Measurements from ENCODE around the gene PDE6C.
"Not testable (repeated sequence)": the region's sequence is repeated elsewhere in the genome, so short reads cannot be mapped to it uniquely, and the experiment has no call there.

PDE6C gene

DNA sequence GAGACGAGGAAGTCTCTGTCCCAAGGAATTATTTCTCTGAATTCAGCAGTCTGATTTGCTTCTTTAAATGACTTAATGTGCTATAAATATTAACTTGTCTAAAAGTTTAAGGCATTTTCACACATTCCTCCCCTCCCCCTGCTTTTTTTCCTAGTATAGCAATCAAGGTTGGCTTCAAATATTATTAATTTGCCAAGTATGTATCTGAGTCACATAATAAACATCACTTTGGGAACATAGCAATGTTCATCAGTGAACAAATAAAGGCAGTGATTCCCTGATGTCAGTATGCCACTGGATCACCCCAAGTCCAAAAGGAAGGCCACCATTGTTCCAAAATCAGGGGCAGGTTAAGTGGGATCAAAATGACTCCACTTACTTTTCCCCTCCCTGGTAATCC lies 40.5 kb downstream of the PDE6C start:
- no peak for DNase-seq

DNA sequence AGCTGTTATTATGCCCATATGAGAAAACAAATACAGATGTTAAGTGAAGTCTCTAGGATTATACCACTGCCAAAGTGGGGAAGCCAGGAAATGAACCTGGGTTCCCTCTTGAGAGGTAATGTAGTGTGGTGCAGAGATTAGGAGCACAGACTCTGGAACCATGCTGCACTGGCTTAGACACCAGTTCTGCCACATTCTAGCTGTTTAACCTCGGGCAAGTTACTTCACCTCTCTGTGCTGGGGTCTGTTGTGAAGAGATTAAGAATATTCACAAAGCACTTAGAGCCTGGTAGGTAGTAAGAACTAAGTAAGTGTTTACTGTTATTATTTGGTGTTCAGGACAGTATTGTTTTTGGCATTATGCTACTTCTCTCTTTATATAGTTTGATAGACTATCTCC lies 41.9 kb downstream of the PDE6C start:
- DNase-seq: no peak

DNA sequence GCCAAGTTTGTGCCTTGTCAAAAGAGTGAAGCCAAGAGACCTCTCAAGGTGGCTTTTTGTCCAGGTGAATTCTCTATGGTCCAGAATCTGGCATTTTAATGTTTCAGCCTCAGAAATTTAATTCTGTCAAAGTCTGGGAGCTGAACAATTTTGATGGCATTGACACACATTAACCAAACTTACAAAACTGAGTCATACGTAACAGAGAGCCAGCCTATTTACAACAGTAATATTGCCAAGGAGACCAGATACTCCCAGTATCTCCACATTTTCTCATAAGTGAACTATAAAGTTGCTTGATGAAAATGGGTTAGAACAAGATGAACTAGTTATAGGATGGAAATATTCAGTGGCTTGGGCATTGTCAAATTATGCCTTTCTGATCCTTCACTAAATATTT lies 43.8 kb downstream of the PDE6C start:
- no peak for DNase-seq

DNA sequence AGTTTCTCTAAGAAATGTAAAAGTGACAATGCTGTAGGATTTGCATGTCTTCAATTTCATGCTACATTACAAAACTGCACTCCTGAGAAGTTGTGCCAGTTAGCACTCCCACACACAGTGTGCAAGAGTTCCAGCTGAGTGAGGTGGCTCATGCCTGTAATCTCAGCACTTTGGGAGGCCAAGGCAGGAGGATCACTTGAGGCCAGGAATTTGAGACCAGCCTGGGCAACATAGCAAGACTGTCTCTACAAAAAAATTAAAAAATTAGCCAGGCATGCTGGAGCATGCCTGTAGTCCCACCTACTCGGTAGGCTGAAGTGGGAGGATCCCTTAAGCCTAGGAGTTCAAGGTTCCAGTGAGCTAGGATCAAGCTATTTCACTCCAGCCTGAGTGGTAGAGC lies 45.4 kb downstream of the PDE6C start:
- no peak for DNase-seq

DNA sequence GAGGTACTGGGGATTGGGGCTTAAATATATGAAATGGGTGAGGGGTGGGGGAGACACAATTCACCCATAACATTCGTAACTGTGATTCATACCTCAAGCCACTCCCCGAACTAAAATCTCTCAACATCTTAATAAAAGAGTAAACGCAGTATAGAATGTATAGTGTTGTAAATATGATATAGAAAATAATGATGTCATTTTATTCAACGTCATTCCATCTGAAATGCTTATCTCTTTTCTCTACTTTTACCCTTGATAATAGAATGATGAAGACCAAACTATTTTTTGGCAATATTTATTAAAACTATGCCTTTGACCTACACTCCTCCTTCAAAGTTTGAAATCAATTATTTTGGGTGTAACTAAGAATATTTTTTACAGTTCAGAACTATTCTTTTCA lies 53.7 kb downstream of the PDE6C start:
- DNase-seq: no peak

DNA sequence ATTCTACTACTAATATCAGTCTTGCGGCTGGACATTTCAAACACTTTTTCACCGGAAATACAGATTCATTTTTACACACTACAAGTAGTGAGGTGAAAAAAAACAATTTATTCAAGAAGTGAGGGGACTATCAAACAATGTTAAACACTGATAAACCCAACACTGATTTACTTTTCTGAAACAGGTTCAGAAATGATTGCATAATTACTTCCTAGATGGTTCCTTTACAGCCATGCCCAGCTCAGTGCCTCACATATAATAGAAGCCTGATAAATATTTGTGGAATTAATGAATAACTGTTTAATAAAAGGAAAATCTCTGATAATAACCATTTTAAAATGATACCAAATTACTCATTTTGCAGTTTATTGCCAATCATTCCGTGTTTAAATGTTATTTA lies 55.5 kb downstream of the PDE6C start:
- DNase-seq: no peak

DNA sequence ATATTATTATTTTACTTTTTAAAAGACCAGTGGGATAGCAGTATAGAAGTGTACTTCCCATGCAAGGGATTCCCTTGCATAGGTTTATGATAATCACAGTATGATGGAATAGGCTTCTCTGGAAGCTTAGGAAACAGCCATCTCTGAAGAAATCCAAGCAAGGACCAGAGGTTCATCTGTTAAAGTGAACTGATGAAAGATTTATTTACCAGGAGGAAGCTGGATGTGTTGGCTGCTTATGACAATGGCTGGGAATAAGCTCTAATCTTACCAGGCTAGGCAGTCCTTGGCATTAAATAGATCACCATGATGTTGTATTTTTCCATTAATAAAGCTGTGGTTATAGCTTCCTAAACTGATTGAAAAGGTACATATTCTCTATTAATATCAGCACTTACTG lies 58.0 kb downstream of the PDE6C start:
- DNase-seq: no peak

DNA sequence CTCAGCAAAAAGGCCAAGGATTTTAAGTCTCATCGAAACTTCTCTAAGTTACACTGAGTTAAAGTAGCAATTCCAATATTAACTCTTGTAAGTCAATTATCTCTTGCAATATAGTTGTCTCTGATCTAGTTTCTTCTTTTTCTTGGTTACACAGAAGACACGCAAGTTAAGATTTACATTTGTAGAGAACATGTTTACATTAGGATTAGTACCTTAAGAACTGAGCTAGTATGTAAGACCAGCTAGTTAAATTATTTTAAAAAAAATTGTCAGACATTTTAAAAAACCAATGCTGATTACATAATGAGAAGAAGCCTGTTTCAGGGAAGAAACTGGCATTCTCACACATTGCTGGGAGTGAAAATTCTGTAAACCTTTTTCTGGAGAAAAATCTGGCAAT lies 58.7 kb downstream of the PDE6C start:
- DNase-seq: no peak

DNA sequence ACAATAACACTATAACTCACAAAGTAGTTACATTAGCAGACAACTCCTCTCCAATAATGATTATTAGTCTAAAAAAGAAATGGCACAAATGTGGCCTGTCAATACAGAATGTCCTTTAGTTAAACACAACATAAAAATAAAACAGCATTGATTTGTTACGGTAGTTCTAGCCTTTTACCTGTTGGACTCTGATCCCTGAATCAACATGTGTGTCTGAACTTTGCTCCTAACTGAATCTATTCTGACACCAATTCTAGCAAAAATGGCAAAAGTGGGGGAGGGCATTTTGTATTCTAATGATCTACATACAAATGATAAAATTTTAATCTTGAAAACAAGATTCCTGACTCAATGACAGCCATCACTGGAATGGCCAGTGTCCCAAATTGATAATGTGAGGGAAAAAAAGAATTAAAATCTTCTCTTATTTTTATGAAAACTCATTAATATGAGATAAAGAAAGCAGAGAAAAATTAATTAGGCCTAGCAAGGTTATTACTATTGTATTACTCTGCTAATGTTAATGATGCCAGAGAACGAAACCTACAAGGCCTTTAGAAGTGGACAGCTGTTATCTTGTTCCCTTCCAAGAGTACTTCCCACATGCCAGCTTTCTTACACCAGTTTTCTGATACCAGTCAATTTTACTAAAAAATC lies 59.8 kb downstream of the PDE6C start:
- no peak for DNase-seq

DNA sequence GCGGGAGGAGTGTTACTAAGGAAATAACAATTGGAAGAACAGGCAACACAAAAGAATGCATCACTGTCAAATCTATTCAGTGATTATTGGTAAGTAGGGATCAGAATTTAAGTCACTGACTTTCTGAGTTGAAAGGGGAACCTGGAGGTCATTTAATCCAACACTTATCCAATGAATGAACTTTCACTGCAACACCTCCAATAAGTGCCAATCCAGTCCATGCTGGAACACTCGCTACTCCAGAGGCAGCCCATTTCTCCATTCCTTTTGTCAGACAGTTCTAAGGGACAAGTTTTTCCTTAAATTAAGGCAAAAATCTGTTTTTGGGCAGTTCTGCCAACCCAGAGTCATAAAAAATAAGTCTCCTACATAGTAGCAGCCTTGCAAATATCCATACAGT lies 60.6 kb downstream of the PDE6C start:
- DNase-seq: no peak

DNA sequence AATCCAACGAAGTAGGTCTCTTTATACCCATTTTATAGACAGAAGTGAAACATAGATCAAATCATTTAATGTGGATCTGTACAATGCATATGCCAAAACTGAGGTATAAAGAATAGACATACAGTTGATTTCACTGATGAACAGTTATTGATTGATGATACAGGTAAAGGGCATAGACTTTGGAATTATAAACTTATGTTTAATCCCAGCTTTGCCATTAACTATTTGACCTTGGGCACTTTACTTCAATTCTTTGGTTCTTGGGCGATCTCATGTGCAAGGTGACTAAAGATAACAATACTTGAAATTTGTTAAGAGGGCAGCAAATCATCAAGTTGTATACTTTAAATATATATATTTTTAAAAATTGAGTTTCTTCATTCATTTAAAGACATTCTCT lies 61.5 kb downstream of the PDE6C start:
- DNase-seq: no peak

DNA sequence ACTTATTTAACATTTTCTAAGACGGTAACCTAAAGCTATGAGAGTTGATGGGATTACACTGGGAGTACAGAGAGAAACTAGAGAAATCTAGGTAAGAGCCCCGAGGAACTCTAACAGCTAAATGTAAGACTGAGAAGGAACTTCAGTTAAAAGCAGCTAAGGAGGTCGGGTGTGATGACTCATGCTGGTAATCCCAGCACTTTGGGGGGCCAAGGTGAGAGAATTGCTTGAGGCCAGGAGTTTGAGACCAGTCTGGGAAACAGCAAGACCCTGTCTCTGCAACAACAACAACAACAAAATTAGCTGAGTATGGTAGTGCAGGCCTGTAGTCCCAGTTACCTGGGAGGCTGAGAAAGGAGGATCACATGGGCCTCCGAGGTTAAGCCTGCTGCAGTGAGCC lies 66.0 kb downstream of the PDE6C start:
- DNase-seq: no peak

DNA sequence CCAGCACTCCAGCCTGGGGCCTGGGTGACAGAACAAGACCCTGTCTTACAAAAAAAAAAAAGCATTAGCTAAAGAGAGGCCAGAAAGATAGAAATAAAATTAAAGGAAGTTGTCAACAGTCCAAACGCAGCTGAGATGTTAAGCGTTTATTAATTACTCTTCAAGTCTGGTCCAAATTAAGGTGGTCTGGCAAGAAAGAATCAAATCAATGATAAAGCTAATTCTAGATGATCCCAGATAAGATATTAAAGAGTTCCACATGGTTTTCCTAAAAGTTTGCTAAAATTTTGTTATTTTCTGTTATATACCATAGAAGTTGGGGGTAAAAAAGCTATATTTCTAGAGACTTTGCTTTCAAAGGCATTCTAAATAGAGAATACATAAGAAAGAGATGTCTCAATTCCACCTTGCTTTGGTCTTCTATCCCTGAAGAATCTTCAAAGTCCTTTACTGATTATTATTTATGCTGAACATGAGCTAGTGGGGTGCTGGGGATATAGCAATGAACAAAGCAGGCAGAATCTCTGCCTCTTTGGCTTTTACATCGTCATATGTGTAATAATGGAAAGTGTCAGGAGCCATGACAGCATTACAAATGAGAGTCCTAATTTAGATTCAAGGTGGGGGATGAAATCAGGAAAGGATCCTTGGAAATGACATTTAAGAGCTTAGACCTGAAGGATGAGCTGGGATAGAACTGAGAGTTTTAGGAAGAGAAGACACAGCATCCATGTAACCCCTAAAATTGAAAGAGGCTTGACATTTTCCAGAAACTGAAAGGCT lies 66.7 kb downstream of the PDE6C start:
- DNase-seq: no peak

DNA sequence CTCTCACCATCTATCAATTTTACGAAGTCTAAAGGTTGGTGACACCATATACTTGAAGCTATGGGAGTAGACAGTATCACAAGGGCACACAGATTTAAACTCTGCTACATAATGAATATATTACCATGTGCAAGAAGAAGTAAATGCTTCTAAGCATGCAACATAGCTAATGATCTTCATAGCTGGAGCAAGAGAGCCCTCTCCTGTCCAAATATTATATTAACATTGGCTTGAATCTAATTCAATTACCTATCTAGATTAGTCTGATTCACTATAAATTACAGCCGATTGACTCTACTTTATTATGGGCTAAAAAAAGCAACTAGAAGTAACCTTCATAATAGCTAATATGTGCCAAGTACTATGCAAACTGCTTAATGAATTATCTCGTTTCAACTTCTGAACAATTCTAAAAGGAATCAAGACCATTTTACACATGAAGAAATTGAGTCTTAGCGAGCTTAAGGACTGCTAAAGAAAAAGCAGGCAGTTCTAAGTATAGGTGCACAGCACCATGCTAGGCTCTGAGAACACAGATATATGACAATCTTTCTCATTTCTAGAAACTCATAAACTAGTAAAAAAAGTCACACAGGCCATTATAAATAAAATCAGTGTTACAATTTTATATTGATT lies 68.2 kb downstream of the PDE6C start:
- DNase-seq: no peak

DNA sequence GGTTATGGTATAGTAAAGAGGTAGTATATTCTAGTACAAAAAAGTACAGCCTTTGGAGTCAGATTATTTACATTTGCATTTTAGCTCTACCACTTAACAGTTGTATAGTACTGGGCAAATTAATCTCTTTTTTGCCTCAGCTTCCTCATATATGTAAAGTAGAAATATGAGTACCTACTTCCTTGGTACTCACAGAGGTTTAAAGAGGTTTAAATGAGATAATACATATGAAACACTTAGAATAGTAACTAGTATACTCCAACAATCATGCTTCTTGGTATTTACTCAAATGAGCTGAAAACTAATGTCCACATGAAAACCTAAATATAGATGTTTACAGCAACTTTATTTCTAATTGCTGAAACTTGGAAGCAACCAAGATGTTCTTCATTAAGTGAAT lies 75.4 kb downstream of the PDE6C start:
- no peak for DNase-seq

DNA sequence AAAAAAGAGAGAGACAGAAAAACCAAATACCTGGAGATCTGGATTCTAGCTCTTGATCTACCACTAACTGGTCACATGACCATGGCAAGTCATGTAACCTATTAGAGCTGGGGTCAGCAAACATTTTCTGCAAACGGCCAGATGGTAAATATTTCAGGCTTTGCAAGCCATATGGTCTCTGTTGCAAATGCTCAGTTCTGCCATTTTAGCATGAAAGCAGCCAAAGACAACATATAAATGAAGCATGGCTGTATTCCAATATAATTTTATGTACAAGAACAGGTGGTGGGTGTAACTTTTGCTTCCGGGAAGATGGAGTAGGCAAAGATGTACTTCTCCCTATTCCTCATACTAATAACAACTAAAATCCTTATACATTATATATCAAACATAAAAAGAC lies 83.4 kb downstream of the PDE6C start:
- no peak for DNase-seq

DNA sequence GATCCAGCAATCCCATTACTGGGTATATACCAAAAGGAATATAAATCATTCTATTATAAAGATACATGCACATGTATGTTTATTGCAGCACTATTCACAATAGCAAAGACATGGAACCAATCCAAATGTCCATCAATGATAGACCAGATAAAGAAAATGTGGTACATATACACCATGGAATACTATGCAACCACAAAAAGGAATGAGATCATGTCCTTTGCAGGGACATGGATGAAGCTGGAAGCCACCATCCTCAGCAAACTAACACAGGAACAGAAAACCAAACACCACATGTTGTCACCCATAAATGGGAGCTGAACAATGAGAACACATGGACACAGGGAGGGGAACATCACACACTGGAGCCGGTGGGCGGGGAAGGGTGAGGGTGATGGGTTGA lies 84.2 kb downstream of the PDE6C start:
- DNase-seq: not testable (repeated sequence)

DNA sequence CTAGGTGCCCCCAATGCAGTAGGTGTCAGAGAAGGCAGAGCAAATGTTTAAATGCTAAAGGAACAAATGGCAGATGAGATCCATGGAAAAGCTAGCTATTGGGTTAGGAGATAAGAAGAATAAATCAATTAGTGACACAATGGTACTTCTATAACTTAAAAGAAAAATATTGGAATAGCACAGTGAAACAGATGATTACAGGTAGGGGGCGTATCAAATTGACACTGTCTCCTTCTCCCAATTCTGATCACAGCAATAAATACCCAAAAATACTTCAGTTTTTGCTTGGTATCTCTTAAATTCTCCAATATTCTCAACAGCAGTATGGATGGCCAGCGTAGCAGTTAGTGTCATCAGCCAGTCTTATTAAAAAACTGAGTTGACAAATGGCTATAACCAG lies 84.9 kb downstream of the PDE6C start:
- DNase-seq: no peak

DNA sequence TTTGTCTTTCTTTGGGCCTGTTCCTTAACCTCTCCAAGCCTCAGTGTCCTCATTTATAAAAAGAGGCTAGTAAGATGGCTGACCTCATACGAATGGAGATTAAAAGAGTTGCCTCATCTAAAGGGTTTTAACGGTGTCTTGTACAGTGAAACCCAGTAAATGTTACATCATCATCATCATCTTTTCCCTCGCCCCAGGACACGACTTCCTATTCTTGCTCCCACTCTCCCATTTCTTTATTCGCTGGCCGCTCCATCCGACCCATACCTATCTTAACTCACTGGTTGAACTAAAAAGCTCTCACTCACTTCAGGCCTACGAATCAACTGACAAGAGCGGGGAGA lies 89.5 kb downstream of the PDE6C start:
- no peak for DNase-seq

DNA sequence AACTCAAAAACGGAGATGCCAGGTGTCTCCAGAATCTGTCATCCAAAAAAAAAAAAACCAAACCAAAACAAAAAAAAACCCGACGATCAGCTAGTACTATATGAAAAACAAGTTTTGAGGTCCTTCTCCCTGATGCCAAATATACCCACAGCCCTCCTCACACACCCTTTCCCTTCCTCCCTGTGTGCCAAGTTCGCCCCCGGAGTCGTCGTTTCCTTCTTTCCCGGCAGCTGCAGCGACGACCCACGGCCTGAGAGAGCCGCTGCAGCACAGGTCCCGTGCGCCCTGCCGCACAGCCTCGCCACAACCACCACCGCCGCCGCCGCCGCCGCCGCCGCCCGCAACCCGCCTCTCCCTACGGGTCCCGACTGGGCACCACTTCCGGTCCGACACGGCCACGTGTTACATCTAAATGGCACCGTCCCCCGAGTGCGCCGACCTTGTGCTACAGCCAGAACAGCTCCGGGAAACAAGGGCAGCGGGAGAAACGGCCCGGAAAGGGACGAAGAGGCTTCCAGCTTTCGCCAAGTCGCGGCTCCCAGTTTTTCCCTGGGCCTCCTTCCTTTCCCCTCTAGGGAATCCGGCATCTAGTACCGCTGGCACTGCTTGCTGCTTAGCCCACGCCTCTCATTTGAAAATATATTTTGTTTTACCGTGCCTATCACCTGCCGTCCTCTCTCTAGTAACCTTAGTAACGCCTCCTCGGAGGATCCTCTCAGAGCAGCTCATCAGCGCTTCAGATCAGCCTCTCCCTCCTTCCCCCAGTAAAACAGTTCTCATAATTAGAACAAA lies 90.1 kb downstream of the PDE6C start, which contains the start of gene FRA10AC1:
Gene FRA10AC1, minus strand, starts transcription at position 383 of the 792 bp plus-strand sequence. CDS start 2,486 bp downstream, outside the sequence.
- DNase-seq: peak; percentile 81 to 91 (median 82)

DNA sequence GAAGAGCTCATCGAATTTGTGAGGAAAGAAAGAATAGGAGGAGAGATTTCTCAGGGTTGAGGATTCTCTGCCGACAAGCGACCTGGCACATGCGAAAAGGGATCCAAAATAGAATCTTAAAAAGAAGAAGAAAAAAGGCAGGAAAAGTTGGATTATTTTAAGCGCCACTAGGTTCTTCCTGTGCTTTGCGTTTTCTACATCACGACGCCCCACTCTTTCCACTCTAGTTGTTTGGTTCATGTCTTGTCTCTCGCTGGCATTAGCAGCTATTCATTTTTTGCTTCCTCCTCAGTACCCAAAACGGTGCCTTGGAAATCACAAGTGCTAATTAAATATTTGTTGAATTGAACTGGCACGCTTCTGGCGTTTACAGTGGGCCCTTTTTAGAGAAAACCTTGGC lies 90.7 kb downstream of the PDE6C start:
- DNase-seq: no peak

DNA sequence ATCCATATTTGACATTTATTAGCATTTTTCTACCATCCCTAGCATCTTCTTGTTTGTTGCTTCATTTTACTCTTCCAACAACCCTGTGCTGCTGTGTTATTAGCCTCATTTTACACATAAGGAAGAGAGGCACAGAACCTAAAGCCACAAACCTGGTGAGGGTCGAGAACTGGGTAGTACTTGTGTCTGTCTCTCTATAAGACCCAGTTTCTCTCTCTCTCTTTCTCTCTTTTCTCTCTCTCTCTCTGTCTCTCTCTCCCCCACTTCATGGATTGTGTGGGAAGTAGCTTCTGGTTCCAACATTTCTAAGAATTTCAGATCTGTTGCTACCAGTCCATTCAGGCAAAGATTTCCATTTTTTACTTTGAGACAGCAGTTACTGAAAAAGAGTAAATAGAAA lies 91.5 kb downstream of the PDE6C start:
- no peak for DNase-seq

DNA sequence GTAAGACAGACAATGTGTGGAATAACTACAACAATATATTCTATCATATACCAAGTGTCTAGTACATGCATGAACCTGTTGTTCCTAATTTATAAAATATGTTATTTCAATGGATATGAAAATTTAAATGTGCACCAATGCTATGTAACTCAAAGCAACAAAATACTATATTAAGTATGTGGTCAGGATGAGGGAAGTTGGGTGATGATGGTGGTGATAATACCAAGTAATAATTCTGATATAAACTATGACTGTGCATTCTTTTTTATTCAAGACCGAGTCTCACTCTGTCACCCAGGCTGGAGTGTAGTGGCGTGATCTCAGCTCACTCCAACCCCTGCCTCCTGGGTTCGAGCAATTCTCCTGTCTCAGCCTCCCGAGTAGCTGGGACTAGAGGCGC lies 92.1 kb downstream of the PDE6C start:
- no peak for DNase-seq

DNA sequence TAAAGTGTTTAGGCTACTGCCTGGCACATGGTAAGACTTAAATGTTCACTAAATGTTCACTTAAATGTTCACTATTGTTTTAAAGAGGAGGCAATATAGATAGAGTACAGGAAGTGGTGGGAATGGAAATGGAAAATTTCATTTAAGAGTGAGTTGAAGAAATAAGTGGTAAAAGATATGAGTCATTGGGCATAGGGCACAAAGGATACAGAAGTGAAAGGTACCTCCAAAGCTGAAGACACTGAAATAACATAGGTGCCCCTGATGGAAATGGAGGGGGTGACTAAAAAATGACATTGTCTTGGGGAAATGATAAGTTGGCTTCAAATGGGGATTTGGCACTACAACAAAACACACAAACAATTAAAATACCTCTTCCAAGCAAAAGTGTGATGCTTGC lies 95.3 kb downstream of the PDE6C start:
- DNase-seq: no peak
